Measurements from ENCODE around the gene MIR17HG. TPM values are rescaled to one million over a fixed set of nuclear protein-coding genes. Genes with fewer than 3 reads are reported as not detected.
A peak's percentile ranks its signal among the peaks of the same experiment; 100 is the strongest.
"Not testable (repeated sequence)": the region's sequence is repeated elsewhere in the genome, so short reads cannot be mapped to it uniquely, and the experiment has no call there.

The MIR17HG gene
- polyA plus RNA-seq (ENCODE audit: insufficient read length) = 2.7 TPM

DNA sequence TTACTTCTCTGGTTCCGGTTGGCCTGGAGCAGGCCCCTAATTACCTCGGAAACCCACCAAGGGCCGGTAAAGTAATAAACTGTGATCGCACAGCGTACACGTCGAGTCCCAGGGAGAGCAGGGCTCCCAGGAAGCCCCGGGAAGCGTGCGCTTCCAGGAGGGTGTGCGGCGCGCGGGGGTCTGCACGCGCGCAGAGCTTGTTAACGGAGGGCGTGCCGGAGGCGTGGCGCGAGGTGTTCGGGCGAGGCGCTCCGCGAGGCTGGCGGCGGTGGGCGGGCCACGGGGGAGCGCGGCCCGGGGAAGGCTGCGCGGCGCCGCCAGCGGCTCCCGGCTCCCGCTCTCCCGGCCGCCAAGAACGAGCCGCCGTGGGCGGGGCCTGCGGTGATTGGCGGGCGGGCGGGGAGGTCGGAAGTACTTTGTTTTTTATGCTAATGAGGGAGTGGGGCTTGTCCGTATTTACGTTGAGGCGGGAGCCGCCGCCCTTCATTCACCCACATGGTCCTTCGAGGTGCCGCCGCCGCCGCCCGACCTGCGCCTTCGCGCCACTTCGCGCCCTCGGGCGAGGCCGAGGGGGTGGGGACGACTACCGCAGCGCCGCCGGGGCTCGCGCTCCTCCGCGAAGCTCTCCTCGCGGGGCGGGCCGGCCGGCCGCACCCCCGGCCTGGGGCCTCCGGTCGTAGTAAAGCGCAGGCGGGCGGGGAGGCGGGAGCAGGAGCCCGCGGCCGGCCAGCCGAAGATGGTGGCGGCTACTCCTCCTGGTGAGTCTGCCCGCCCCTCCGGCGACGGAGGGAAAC lies at the start of gene MIR17HG:
Gene MIR17HG (plus strand): TSS at position 486 of the 794 bp plus-strand sequence.
- DNase-seq = peak; percentile 90

DNA sequence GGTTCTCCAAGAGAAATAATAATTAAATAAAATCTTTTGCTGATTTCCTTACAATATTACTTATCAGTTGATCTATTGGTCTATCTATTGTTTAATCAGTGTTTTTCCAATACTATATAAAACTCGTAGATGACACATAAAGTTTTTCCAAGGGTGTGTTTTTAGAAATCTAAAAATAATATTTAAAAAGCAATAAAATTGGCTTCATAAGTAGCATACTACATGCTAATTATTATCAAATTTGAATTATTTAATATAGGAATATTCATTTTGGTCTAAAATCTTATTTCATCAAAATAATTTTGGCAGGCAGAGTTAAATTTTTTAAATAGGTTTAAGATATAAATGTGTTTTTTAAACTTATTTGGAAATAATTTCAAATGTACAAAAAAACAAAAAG lies 49.4 kb upstream of the MIR17HG start:
- DNase-seq = no peak

DNA sequence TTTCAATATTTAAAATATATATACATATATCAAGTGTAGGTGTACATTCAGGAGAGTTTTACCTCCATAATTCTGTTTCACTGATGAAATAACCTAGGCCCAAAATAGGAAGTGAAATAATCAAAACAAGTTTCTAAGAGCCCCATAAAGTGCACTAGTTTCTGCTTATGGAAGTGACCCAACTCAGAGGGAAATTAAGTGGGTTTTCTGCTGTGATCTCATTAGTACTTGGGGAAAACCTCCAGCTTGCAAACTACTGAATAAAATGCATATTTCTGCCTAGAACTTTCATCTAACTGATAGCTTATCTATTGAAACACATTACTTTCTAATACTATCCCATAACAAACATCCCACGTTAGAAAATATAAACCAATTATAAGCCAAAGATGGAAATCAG lies 45.4 kb upstream of the MIR17HG start:
- DNase-seq = no peak

DNA sequence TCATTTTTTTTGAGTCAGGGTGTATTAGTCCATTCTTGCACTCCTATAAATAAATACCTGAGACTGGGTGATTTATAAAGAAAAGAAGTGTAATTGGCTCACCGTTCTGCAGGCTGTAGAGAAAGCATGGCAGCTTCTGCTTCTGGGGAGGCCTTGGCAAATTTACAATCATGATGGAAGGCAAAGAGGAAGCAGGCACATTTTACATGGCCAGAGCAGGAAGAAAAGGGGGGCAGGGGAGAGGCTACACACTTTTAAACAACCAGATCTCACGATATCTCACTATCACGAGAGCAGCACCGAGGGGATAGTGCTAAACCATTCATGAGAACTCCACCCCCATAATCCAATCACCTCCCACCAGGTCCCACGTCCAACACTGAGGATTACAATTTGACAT lies 44.5 kb upstream of the MIR17HG start:
- no peak for DNase-seq

DNA sequence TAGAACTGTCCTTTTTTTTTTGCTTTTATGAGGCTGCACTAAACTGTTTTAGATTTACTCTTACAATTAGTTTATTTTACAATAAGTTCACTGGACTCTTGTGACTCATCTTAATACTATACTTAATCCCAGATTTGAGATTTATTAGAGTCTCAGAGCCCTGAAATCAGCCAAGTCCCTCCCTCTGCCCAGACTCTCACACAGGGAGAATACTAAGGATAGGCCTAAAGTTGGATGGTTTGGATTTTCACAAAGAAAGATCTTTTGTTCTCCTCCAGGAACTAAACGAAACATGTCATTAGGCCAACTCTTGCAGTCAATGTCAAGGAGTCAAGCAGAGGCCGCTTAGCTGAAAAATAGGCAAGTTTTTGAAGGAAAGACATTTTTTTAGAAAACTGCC lies 42.7 kb upstream of the MIR17HG start:
- DNase-seq = peak; percentile 42

DNA sequence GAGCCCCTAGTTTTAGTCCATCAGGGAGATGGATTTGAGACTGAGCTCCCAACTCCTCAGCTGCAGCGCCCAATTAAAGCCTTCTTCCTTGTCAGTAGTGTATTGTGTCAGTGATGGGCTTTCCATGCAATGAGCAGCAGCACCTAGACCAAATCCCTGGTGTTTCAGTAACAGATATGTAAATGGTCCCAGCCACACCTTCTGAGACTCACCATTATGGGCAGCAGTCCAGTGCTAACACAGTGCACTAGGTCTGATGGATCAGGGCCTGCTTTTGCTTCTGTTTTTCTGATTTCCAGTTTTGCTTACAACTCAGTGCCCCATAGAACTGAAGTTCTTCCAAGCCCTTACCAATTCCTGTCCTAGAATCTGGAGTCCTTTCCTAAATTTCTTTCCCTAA lies 41.8 kb upstream of the MIR17HG start:
- no peak for DNase-seq

DNA sequence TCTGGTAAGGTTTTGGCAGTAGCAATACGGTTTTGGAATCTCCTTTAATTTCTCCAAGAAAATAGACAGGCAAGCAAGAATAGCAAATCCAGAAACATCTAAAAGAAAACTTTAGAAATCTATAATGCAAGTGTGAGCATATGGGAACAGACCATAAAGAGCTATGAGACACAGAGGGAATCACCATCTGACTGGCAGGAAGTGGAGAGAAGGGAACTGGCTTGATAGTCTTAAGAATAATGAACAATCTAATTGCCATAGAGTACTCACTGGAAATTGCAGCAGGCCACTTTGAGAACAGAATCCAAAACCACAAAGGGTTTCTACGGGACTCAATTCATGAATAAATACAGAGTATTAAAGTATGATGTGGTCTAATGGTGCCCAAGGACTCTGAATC lies 39.6 kb upstream of the MIR17HG start:
- DNase-seq = no peak

DNA sequence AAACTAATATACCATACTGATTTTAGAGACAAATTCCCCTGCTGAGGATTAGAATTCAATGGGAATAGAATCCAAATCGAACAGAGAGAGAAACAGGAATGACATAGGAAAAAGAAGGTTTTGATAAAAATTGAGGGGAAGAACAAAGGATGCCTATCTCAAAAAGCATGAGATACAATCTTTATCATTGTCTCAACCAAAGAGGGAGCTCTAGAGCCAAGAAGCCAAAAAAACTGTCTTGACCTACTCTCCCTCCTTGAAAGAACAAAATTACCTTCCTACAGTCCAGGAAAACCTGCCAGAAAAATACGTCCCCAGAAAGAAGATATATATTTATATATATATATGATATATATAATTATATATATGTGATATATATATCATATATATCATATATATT lies 39.2 kb upstream of the MIR17HG start:
- no peak for DNase-seq

DNA sequence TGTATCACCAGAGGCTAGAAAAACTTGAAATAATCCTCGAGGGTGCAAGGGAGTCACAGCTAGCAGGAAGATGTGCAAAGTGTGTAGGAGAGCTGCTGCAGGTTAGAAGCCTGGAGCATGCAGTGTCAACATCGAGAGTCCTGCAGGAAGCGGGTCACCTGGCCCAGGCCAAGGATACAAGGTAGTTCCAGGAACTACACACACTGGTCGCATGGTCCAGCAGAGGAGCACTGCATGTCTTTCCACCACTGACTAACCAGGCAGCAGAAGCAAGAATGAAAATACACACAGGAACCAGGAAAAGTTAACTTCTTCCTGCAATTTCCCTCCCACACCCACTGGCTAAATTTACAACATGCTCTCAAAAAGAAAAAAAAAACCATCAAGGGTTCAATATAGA lies 36.0 kb upstream of the MIR17HG start:
- DNase-seq = no peak

DNA sequence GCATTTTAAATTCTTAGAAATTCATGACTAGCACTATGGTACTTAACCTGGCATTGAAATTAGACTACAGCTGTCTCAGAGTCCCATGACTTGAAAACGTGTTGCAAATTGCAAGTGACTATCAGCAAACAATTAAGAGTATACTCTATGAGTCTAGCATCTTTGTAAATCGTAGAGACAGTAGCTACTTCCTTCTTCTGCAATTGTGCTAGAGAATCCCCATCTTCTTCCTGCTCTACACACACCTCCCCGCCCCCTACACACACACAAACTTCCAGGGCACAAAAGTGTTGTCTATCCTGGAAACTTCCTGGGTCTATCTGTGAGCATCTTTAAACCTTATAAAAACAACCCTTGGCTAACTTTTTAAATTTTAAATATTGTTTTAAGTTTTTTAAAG lies 35.2 kb upstream of the MIR17HG start:
- no peak for DNase-seq

DNA sequence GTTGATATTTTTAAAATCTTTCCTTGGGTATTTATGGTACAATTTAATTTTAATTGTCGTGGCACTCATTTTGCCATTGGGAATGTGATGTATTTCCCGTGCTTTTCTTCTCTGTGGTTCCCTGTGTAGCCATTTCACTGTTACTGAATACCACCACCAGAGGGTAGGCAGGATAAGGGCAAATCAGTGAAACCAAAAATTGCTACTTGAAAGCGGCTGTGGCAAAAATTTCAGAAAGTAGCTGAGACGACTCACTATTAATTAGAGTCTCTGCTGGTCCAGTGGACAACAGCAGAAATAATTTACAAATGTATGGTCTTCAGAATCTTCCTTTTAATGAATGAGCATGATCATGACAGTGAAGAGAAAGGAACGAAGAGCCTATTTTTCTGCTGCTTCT lies 34.4 kb upstream of the MIR17HG start:
- no peak for DNase-seq

DNA sequence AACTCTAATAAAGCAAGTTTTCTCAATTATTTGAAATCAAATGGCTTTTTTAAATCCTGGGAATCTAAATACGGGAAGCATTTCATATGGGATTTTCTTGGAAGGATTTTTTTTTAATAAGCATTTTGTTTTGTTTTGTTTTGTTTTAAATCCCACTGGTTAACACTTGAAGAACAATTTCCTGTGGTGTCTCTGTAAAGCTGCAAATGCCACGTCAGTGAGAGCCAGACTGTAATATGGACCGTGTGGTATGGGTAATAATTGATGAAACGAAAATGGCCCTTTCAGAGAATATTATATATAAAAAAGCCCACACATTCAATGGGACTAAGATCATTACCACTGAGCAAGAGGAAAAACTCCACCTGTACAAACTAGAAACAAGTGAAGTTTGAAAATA lies 33.9 kb upstream of the MIR17HG start:
- no peak for DNase-seq

DNA sequence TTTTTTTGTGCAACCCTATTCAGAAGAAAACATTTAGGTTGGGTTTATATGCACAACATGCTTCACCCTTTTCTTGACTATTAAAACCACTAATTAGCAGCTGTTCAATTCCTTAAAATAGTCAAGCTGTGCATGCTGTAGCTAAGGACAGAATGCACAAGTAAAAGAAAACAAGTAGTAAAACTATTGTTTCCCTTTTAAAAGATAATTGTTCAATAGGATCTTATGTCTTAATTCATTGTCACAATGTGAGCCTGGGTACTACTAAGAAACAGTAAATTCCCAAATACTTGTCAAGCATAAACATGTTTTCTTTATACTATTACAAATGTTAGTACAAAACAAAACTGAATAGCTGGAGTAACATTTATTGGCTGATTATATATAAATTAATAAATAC lies 32.6 kb upstream of the MIR17HG start:
- DNase-seq = no peak

DNA sequence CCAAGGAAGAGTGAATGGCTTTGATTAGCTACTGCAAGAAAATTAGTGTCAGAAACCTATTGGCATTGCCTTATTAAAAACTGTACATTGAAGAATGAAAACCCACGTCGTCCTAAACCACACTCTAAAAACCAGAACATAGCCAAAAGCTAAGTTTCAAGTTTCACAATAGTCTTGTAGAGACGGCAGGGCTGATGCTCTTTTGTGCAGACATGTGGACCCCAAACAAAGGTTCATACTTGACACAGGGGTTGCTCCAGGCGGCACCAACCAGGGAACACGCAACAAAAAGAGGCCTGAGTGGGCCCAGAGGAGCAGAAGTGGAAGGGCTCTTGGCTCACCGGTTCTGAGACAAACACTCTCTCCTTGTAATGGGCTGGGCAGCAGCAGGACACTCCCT lies 28.6 kb upstream of the MIR17HG start:
- no peak for DNase-seq

DNA sequence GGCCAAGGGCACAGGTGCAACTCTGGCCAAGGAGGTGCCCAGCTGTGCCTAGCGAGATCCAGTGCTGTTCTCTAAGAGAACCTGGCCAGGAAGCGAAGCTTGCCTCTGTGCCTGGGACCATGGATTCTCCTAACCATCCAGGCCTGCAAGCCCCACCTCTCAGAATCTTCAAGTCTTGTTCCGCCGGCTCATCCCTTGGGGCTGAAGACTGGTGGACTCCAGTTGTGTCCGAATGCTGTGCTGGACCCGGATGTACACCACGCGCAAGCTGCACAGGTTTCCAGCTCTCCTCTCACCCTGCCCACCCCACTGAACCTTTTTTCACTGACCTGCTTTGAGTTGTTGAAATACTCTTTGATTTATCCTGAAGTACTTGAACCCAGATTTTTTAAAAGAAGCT lies 27.5 kb upstream of the MIR17HG start:
- no peak for DNase-seq

DNA sequence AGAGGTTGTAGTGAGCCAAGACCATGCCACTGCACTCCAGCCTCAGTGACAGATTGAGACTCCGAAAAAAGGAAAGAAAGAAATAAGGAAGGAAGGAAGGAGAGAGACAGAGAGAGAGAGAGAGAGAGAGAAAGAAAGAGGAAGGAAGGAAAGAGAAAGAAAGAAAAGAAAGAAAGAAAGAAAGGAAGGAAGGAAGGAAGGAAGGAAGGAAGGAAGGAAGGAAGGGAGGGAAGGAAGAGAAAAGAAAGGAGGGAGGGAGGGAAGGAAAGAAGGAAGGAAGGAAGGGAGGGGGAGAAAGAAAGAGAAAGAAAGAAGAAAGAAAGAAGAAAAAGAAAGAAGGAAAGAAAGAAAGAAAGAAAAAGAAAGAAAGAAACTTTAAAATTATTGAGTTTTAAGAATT lies 26.5 kb upstream of the MIR17HG start:
- not testable (repeated sequence) for DNase-seq

DNA sequence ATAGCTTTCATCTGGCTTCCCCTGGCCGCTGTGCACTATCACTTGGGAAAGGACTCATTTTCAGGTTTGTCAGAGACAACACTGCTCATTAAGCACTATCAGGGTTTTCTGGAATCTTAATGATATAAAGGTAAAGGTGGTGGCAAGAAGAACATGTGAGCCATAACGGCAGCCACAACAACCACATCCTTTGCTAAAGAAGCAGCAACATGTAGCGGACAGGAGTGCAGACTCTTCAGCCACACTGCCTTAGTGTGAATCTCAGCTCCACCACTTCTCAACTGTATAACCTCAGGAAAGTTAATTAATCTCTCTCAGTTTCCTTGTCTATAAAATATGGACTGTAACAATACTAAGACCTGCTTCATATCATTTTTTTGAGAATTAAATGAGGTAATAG lies 24.1 kb upstream of the MIR17HG start:
- DNase-seq = no peak

DNA sequence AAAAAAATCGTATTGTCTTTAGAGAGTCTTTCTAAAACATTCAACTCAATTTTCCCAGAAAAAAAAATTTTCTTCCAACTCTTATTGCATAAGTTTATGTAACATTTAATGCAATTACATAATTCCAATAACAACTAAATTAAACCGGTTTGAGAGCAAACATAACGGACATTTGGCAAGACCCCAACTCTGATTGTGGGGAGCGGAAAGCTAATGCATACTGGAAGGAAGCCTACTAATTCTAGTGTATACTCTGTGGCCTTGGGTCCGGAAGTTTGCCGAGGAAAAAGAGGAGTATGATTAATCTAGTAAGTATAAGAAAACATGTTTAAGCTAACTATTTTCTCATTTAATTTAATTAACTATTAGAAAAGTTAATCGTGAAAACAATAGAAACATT lies 21.3 kb upstream of the MIR17HG start:
- DNase-seq = no peak

DNA sequence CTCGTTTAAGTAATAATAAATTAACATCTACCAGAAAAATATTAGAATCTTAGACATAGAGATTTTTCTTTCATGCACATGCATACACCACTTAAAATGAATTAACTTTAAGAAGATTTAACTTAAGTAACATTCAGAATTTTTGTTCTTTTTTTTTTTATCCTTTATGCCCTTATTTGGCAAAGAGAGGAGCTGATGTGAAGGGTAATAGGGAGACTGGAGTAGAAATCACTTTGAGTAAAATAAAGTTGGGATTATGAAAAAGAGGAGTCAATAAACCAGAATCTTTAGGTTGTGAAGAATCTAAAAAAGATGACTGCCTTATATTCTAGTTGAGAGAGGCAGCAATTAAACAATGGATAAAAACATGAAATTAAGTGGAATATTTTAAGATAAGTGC lies 18.8 kb upstream of the MIR17HG start:
- DNase-seq = no peak

DNA sequence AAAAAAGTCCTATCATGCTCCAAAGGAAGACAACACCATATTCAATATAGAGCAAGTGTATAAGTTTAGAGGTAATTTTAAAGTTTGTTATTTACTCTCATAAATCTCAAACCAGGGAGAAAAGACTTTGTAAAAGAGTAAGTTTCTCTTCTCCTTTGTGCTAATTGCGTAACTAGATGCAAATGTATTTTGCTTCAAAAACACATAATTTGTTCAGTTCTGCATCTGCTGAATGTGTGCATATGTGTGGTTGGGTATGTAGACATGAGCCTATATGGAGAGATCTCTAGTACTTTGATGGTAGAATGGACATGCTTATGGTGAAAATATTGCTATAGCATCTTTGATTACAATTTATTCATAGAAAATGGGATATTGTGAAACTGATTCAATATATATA lies 17.8 kb upstream of the MIR17HG start:
- no peak for DNase-seq

DNA sequence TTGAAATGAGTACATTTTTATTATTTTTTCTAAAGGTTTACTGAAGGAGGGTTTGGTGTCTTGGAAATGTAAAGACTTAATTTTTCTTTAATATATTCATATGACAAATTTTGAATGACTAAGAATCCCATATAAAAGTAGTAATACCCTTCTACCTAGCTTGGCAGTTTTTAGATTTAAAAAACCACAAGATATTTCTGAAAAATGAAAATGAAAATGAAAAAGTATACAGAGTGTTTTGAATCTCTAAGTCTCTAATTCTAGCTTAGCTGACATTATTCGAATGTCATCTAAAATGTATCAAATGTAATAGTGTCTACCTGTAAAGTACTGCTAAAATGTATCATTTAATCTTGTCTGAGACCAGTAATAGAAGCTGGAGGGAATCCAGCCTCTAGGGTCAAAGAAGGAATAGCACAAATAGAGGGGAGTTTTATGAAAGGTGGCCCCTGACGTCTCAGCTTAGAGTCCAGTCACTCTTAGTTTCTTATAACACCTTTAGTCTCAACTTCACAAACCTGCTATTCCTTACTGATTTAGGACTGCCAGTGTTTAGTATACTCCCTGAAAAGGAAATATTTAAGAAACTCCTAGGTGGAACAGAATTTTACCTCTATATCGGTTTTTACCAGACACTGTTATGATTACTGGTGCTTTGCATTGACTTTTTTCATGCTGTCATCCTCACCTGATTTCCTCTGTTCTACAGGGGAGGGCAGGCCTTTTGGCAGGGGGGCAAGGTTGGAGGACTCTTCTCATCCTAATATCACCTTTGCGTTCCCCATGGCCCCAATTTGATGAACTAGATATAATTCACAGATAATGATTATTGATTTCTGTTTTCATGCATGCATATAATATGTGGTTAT lies 16.2 kb upstream of the MIR17HG start:
- no peak for DNase-seq

DNA sequence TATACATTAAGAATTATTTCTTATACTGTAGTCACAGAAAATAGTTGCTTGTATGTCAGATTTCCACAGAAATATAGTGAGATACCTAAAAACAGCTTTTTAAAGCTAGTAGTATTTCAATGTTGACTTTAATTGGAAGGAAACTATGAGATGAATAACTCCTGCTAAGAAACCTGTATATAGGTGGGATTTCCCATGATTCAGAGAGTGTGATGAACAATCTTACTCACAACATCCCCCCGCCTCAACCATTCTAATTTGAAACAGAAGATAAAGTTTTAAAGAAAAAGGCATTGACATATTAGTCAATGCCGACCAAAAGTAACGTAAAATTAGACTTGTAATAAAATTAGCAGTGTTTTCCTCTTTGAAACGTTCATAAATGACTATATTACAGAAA lies 1.4 kb upstream of the MIR17HG start:
- DNase-seq = no peak

DNA sequence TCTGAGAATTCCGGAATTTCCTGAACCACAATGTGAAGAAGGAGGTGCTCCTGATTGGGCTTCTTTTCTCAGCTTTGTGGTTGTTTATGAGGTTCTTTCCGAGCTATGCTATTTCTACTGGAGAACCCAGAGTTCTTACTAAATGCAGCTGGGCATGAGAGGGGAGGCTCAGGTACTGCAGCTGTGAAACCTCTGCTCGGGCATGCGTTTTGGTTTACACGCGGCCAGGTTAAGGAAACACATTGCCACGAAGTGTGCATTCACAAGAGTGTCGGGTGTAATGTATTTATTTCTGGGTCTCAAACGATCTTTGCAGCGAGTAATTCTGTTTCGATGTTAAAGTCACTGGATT lies 661 bp upstream of the MIR17HG start:
- DNase-seq = no peak
